SK-N-SH treated with all-trans-retinoic acid at 6 μM for 48 hours (cell line): ENCODE results near the gene TMEM164.

ENCODE experiments used
- ATAC-seq: fragments of 200-7000 bp; cut with Tn5 transposase; 3 replicates; pipeline ENCODE4 v1.9.1; 2020; ENCODE audit warnings: mild to moderate bottlenecking, moderate library complexity
- ARNTL ChIP-seq: fragments of 450-650 bp; formaldehyde crosslinking; IDR thresholded peaks from 2 replicates; pipeline ENCODE4 v1.5.0; 2020; ENCODE audit warnings: low read depth, mild to moderate bottlenecking, moderate library complexity, borderline replicate concordance
- BACH2 ChIP-seq: fragments of 250-450 bp; sonication (Bioruptor Pico); IDR thresholded peaks from 2 replicates; pipeline ENCODE4 v1.9.0; 2021; ENCODE audit warnings: mild to moderate bottlenecking, borderline replicate concordance
- CREB5 ChIP-seq: fragments of 250-450 bp; sonication (Bioruptor Pico); IDR thresholded peaks from 2 replicates; pipeline ENCODE4 v1.5.1; 2020; ENCODE audit warnings: low read depth, mild to moderate bottlenecking, moderate library complexity
- CSDC2 ChIP-seq: fragments of 250-450 bp; sonication (Bioruptor Pico); IDR thresholded peaks from 2 replicates; pipeline ENCODE4 v1.5.0; 2020; ENCODE audit warnings: mild to moderate bottlenecking, moderate library complexity
- ESRRG ChIP-seq: fragments of 250-450 bp; sonication (Bioruptor Pico); IDR thresholded peaks from 2 replicates; pipeline ENCODE4 v1.6.1; 2021; ENCODE audit warnings: mild to moderate bottlenecking
- GLIS3 ChIP-seq: fragments of 250-450 bp; sonication (Bioruptor Pico); IDR thresholded peaks from 2 replicates; pipeline ENCODE4 v1.5.0; 2020; ENCODE audit warnings: mild to moderate bottlenecking, moderate library complexity
- ISL1 ChIP-seq: fragments of 250-450 bp; sonication (Bioruptor Pico); IDR thresholded peaks from 2 replicates; pipeline ENCODE4 v2.1.2; 2022; ENCODE audit warnings: mild to moderate bottlenecking, moderate library complexity
- OSR1 ChIP-seq: fragments of 250-450 bp; sonication (Bioruptor Pico); IDR thresholded peaks from 2 replicates; pipeline ENCODE4 v1.8.0; 2022; ENCODE audit warnings: moderate library complexity, mild to moderate bottlenecking, inconsistent platforms
- PPARA ChIP-seq: fragments of 250-450 bp; sonication (Bioruptor Pico); IDR thresholded peaks from 2 replicates; pipeline ENCODE4 v1.5.0; 2020; ENCODE audit warnings: mild to moderate bottlenecking, borderline replicate concordance
- RARB ChIP-seq: fragments of 250-450 bp; sonication (Bioruptor Pico); IDR thresholded peaks from 2 replicates; pipeline ENCODE4 v1.8.0; 2021; ENCODE audit warnings: mild to moderate bottlenecking, moderate library complexity
- SNAI2 ChIP-seq: fragments of 250-450 bp; sonication (Bioruptor Pico); IDR thresholded peaks from 2 replicates; pipeline ENCODE4 v1.5.0; 2020; ENCODE audit warnings: mild to moderate bottlenecking, moderate library complexity
- TOX ChIP-seq: fragments of 250-450 bp; sonication (Bioruptor Pico); IDR thresholded peaks from 2 replicates; pipeline ENCODE4 v1.8.0; 2021; ENCODE audit warnings: mild to moderate bottlenecking, moderate library complexity, borderline replicate concordance
- ZC3H10 ChIP-seq: fragments of 250-450 bp; sonication (Bioruptor Pico); IDR thresholded peaks from 2 replicates; pipeline ENCODE4 v1.5.1; 2021; ENCODE audit warnings: mild to moderate bottlenecking, moderate library complexity
- ZFP3 ChIP-seq: fragments of 250-450 bp; sonication (Bioruptor Pico); IDR thresholded peaks from 2 replicates; pipeline ENCODE4 v1.5.0; 2020; ENCODE audit warnings: mild to moderate bottlenecking, moderate library complexity
- ZFP30 ChIP-seq: fragments of 450-650 bp; formaldehyde crosslinking; IDR thresholded peaks from 2 replicates; pipeline ENCODE4 v1.5.0; 2022; ENCODE audit warnings: mild to moderate bottlenecking, moderate library complexity
- ZNF565 ChIP-seq: fragments of 450-650 bp; formaldehyde crosslinking; conservative IDR thresholded peaks from 2 replicates; pipeline ENCODE4 v1.5.0; 2020; ENCODE audit warnings: low read depth, mild to moderate bottlenecking, moderate library complexity
- TF ChIP-seq, protein P1 (sequence below): fragments of 250-450 bp; sonication (Bioruptor Pico); IDR thresholded peaks from 2 replicates; pipeline ENCODE4 v1.5.1; 2021; ENCODE audit warnings: mild to moderate bottlenecking, moderate library complexity
- TF ChIP-seq, protein P2 (sequence below): fragments of 250-450 bp; sonication (Bioruptor Pico); IDR thresholded peaks from 2 replicates; pipeline ENCODE4 v1.8.0; 2021; ENCODE audit warnings: low read depth, mild to moderate bottlenecking, moderate library complexity, borderline replicate concordance
- TF ChIP-seq, protein P3 (sequence below): fragments of 250-450 bp; sonication (Bioruptor Pico); IDR thresholded peaks from 2 replicates; pipeline ENCODE4 v1.8.0; 2020; ENCODE audit warnings: mild to moderate bottlenecking, moderate library complexity, borderline replicate concordance
- TF ChIP-seq, protein P4 (sequence below): fragments of 250-450 bp; sonication (Bioruptor Pico); IDR thresholded peaks from 2 replicates; pipeline ENCODE4 v1.5.0; 2020; ENCODE audit warnings: mild to moderate bottlenecking, moderate library complexity

Gene TMEM164

DNA sequence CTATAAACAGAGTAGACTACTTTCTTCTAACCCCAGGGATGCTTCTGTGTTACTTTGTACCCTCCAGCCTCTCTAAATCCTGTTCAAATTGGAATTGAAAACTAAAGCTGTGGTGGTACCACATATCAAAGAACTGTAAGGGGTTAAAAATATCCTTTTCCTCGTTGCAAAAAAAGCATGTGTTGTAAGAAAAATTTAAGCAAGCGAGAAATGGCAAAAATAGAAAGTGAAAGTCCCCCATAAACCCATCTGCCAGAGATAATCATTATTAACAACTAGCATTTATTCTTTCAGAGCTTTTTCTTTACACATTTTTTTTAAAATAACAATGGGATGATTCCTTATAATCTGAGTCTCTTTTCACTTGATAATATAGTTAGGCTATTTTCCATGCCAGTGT is 40.6 kb downstream of the TMEM164 start:
- ATAC-seq = no peak
- TF ChIP-seq CREB5 = no peak
- TF ChIP-seq, protein P1, sequence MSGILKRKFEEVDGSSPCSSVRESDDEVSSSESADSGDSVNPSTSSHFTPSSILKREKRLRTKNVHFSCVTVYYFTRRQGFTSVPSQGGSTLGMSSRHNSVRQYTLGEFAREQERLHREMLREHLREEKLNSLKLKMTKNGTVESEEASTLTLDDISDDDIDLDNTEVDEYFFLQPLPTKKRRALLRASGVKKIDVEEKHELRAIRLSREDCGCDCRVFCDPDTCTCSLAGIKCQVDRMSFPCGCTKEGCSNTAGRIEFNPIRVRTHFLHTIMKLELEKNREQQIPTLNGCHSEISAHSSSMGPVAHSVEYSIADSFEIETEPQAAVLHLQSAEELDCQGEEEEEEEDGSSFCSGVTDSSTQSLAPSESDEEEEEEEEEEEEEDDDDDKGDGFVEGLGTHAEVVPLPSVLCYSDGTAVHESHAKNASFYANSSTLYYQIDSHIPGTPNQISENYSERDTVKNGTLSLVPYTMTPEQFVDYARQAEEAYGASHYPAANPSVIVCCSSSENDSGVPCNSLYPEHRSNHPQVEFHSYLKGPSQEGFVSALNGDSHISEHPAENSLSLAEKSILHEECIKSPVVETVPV = no peak

DNA sequence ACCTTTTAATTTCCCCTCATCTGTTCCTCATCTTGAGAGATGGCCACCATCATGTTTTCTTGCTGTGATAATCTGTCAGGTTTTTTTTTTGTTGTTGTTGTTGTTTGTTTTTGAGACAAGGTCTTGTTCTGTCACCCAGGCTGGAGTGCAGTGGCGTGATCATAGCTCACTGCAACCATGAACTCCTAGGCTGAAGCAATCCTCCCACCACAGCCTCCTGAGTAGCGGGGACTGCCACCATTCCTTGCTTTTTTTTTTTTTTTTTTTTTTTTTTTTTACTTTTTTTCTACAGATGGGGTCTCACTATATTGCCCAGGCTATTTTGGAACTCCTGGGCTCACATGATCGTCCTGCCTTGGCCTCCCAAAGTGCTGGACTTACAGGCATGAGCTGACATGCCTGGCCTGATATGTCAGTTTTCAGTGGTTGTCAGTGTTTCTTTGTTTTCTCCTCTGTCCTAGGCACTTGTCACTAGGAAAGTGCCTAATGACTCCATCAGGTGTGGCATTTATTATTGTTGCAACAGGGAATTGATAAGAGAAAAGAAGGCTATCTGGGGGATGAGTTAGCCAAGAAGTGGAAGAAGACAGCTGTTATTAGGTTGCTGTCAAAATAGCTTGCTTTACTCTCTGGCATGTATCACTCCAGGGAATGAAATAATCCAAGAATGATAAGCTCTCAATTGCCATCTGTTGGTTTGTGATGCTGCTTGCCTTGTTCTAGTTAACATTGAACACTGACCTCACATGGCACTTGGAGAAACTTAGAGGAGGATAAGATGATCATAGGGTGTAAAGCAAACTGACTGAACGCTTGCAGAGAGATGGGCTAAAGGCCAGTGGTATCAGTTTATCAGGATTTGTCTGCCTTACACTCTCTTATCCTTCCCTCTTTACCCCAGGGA is 41.7 kb downstream of the TMEM164 start:
- ATAC-seq = no peak
- TF ChIP-seq ARNTL (CRISPR knock-in tag) = no peak
- no peak for TF ChIP-seq GLIS3 (CRISPR knock-in tag)
- no peak for TF ChIP-seq ISL1 (CRISPR knock-in tag)
- TF ChIP-seq ZFP30 (CRISPR knock-in tag) = no peak
- TF ChIP-seq RARB (CRISPR knock-in tag) = no peak
- no peak for TF ChIP-seq CSDC2 (CRISPR knock-in tag)
- TF ChIP-seq BACH2 (CRISPR knock-in tag) = no peak
- TF ChIP-seq CREB5 = no peak
- TF ChIP-seq, protein P1 = no peak
- no peak for TF ChIP-seq OSR1
- no peak for TF ChIP-seq SNAI2 (CRISPR knock-in tag)
- no peak for TF ChIP-seq ESRRG (CRISPR knock-in tag)
- TF ChIP-seq ZNF565 = no peak
- TF ChIP-seq, protein P2, sequence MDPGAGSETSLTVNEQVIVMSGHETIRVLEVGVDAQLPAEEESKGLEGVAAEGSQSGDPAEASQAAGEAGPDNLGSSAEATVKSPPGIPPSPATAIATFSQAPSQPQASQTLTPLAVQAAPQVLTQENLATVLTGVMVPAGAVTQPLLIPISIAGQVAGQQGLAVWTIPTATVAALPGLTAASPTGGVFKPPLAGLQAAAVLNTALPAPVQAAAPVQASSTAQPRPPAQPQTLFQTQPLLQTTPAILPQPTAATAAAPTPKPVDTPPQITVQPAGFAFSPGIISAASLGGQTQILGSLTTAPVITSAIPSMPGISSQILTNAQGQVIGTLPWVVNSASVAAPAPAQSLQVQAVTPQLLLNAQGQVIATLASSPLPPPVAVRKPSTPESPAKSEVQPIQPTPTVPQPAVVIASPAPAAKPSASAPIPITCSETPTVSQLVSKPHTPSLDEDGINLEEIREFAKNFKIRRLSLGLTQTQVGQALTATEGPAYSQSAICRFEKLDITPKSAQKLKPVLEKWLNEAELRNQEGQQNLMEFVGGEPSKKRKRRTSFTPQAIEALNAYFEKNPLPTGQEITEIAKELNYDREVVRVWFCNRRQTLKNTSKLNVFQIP (CRISPR knock-in tag) = no peak
- no peak for TF ChIP-seq TOX (CRISPR knock-in tag)
- TF ChIP-seq ZC3H10 (CRISPR knock-in tag) = no peak

DNA sequence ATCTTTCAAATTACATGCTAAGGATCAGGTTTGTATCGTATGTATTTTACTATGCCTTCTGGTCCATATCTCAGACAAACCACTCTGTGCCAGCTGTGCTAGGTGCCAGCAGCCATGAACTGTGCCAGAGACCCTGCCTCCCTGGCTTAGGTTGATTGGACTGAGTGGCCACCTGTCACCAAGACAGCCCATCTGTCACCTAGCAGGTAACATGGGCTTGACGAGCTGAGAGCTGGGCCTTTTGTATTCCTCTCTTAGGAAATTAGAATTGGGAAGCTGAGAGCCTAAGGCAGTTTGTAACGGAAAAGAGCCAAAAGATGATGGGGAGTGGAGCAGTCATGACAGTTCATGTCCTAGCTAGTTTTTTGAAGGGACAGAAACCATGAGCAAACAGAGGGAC is 42.5 kb downstream of the TMEM164 start:
- ATAC-seq = no peak
- TF ChIP-seq, protein P2 (CRISPR knock-in tag) = no peak
- TF ChIP-seq CREB5 = no peak
- no peak for TF ChIP-seq BACH2 (CRISPR knock-in tag)
- TF ChIP-seq, protein P3, sequence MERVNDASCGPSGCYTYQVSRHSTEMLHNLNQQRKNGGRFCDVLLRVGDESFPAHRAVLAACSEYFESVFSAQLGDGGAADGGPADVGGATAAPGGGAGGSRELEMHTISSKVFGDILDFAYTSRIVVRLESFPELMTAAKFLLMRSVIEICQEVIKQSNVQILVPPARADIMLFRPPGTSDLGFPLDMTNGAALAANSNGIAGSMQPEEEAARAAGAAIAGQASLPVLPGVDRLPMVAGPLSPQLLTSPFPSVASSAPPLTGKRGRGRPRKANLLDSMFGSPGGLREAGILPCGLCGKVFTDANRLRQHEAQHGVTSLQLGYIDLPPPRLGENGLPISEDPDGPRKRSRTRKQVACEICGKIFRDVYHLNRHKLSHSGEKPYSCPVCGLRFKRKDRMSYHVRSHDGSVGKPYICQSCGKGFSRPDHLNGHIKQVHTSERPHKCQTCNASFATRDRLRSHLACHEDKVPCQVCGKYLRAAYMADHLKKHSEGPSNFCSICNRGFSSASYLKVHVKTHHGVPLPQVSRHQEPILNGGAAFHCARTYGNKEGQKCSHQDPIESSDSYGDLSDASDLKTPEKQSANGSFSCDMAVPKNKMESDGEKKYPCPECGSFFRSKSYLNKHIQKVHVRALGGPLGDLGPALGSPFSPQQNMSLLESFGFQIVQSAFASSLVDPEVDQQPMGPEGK (CRISPR knock-in tag) = no peak
- TF ChIP-seq, protein P4, sequence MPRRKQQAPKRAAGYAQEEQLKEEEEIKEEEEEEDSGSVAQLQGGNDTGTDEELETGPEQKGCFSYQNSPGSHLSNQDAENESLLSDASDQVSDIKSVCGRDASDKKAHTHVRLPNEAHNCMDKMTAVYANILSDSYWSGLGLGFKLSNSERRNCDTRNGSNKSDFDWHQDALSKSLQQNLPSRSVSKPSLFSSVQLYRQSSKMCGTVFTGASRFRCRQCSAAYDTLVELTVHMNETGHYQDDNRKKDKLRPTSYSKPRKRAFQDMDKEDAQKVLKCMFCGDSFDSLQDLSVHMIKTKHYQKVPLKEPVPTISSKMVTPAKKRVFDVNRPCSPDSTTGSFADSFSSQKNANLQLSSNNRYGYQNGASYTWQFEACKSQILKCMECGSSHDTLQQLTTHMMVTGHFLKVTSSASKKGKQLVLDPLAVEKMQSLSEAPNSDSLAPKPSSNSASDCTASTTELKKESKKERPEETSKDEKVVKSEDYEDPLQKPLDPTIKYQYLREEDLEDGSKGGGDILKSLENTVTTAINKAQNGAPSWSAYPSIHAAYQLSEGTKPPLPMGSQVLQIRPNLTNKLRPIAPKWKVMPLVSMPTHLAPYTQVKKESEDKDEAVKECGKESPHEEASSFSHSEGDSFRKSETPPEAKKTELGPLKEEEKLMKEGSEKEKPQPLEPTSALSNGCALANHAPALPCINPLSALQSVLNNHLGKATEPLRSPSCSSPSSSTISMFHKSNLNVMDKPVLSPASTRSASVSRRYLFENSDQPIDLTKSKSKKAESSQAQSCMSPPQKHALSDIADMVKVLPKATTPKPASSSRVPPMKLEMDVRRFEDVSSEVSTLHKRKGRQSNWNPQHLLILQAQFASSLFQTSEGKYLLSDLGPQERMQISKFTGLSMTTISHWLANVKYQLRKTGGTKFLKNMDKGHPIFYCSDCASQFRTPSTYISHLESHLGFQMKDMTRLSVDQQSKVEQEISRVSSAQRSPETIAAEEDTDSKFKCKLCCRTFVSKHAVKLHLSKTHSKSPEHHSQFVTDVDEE = no peak
- TF ChIP-seq PPARA (CRISPR knock-in tag) = no peak
- no peak for TF ChIP-seq ZFP3 (CRISPR knock-in tag)
- no peak for TF ChIP-seq ESRRG (CRISPR knock-in tag)
